GM23248 (cell line): ENCODE data around the gene ZEB2.

ENCODE experiments used
- EZH2 ChIP-seq: fragments of 200-600 bp; sonication (generic); IDR thresholded peaks from 2 replicates; pipeline ENCODE4 v1.6.1; 2018; ENCODE audit warnings: antibody characterized with exemption, mild to moderate bottlenecking; ENCODE audit not compliant: insufficient read depth, poor library complexity, severe bottlenecking
- EZH2phosphoT487 ChIP-seq: fragments of 200-600 bp; sonication (generic); IDR thresholded peaks from 2 replicates; pipeline ENCODE4 v1.6.1; 2018; ENCODE audit warnings: antibody characterized with exemption, moderate library complexity, mild to moderate bottlenecking, low read depth; ENCODE audit not compliant: insufficient read depth

- TF ChIP-seq EZH2 (no peak), EZH2phosphoT487 (no peak)
These were observed 185.4 kb downstream of the ZEB2 start for GRCh38 chr2:144334551-144334950.
